NCI-H146 (cell line): ENCODE results near the gene PANK4.

Source experiments
- DNase-seq: peaks from one replicate; lab custom pipeline; 2025; lab: John Stamatoyannopoulos, UW

Gene PANK4

GRCh38 chr1:2512862-2513421 is 13.5 kb downstream of the PANK4 start:
- no peak for DNase-seq

- no peak for DNase-seq
Measured at GRCh38 chr1:2510366-2511155, 15.8 kb downstream of the PANK4 start.

- DNase-seq: no peak
Measured at GRCh38 chr1:2509589-2509988, 16.8 kb downstream of the PANK4 start.

GRCh38 chr1:2508751-2509150 is 17.6 kb downstream of the PANK4 start:
- DNase-seq: no peak

GRCh38 chr1:2508180-2508579 is 18.2 kb downstream of the PANK4 start:
- DNase-seq: no peak

GRCh38 chr1:2507744-2508155 is 18.6 kb downstream of the PANK4 start:
- no peak for DNase-seq

GRCh38 chr1:2506901-2507565 is 19.4 kb downstream of the PANK4 start:
- no peak for DNase-seq

GRCh38 chr1:2506007-2506860 is 20.2 kb downstream of the PANK4 start:
- DNase-seq: no peak

GRCh38 chr1:2505461-2505994 is 20.9 kb downstream of the PANK4 start:
- no peak for DNase-seq

- no peak for DNase-seq
Measured at GRCh38 chr1:2504949-2505272, 21.5 kb downstream of the PANK4 start.

GRCh38 chr1:2504225-2504948 is 22.0 kb downstream of the PANK4 start:
- DNase-seq: no peak

GRCh38 chr1:2503554-2504224 is 22.7 kb downstream of the PANK4 start:
- DNase-seq: no peak

- no peak for DNase-seq
Measured at GRCh38 chr1:2502661-2503553, 23.5 kb downstream of the PANK4 start.

- DNase-seq: no peak
Measured at GRCh38 chr1:2502210-2502609, 24.2 kb downstream of the PANK4 start.

- no peak for DNase-seq
Measured at GRCh38 chr1:2501820-2502119, 24.6 kb downstream of the PANK4 start.

- DNase-seq: no peak
Measured at GRCh38 chr1:2501041-2501819, 25.2 kb downstream of the PANK4 start.

- DNase-seq: no peak
Measured at GRCh38 chr1:2499986-2500596, 26.3 kb downstream of the PANK4 start.

- DNase-seq: no peak
Measured at GRCh38 chr1:2499260-2499659, 27.1 kb downstream of the PANK4 start.

GRCh38 chr1:2498648-2499047 is 27.7 kb downstream of the PANK4 start:
- DNase-seq: no peak
